ENCODE measurements around the gene SULT4A1.

GRCh38 chr22:43814264-43814663, 48.0 kb downstream of the SULT4A1 start:
- no peak for TF ChIP-seq CTCF (IDR thresholded peaks at IDR 0.05)
- no peak for TF ChIP-seq POLR2A (IDR thresholded peaks at IDR 0.05)
